HK-2 (cell line): Measurements from ENCODE around the gene CCNYL1.
A peak's percentile ranks its signal among the peaks of the same experiment; 100 is the strongest.
"Not testable (repeated sequence)": the region's sequence is repeated elsewhere in the genome, so short reads cannot be mapped to it uniquely, and the experiment has no call there.

Experiments used
- DNase-seq: peaks from one replicate; pipeline ENCODE4 v3.0.0-alpha.2; 2018; ENCODE audit not compliant: unreplicated experiment

The CCNYL1 gene

DNA sequence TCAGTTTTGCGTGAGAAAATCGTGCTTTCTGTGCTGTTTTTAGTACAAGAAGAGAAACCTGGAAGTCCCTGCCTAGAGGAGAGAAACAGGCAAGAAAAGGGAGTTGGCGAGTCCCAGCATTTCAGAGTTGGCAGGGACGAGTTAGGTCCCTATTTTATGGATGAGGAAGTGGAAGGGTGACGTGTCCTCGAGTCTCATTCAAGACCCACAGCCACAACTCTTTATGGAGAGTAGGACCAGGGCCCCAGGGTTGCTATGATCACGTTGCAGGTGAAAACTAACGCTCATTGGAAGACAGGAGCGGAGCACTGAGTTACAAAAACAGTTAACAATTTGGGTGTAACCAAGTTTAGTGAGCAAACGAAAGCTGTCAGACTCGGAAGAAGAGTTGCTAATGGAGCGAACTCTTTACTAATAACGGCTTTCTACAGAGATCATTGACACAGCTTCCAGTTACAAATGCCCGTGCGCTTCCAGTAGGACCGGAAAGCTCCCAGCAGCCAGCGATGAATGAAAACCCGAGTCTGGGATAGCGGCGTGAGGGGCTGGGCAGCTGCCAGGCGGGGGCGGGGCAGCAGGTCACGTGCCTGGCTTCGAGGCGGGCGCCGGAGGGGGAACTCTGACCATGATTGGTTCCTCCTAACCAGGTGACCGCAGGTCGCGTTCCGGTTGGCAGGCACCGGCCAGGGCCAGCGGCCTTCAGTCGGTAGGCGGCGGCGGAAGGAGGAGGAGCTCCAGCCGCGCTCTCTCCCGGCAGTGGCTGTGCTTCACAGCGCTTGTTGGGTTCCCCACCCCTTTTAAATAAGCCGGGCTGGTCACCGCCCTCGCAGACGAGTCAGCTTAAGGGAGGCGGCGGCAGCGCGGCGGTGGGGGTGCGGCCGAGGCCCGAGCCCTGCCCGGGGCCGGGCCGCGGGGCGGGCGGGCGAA, at the start of gene CCNYL1:
CCNYL1 (plus strand) TSS at position 827 of the 927 bp plus-strand sequence. CDS start 257 bp downstream, outside the sequence.
- DNase-seq = peak; percentile 99

DNA sequence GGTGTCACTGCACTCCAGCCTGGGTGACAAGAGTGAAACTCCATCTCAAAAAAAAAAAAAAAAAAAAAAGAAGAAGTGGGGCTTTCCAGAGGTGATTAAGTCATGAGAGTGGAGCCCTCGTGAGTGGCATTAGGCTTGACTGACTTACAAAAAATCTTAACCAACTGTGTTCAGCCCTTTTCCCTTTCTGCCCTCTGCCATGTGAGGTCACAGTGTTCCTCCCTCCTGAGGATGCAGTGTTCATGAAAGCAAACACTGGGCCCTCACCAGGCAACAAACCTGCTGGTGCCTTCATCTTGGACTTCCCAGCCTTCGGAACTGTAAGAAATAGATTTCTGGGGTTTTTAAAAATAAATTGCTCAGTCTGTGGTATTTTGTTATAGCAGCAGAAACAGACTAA, 49.2 kb upstream of the CCNYL1 start:
- no peak for DNase-seq

DNA sequence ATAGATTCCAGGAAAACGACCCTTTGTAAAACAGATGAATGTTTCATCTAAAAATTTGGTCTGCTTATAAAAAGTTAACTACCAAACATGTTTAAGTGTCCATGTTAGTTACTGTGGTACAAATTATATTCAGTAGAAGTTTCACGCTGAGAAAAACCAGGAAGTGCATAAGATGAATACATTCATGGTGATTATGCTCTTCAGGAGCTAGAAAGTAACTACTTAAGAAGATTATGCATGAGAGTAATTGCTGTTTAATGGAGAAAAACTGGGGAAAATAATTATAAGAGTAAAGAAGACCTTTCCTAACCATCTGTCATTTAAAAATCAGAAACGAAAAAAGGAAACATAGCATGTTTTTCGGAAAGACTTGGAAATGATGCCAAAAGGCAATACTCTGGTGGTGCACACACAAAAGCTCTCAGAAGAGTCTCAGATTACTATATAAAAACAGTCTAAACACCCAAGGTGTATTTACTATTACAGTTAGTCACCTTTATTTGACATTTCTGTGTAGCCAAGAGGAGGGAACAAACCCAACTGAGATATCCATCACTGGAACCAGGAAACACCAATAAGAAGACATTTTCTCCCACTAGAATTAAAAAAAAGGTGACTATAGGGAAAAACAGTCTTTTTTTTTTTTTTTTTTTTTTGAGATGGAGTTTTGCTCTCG, 47.4 kb upstream of the CCNYL1 start:
- no peak for DNase-seq

DNA sequence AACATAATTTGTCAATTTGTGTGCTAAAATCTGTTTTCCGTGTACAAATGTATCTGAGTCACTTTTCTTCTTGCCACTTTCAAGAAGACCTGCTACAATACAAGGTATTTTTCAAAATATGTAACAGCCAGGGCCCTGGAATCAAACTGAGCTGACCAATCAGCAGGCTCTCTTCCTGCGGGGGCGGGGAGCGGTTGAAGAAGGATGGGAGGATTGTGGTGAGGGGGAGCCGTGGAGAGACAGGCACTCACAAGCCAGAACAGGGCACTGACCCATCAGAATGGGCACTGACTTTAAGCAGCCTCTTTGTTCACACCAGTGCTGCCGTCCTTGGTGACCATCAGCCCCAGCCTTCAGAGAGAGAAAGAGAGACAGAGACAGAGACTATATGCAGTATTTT, 40.6 kb upstream of the CCNYL1 start:
- no peak for DNase-seq

DNA sequence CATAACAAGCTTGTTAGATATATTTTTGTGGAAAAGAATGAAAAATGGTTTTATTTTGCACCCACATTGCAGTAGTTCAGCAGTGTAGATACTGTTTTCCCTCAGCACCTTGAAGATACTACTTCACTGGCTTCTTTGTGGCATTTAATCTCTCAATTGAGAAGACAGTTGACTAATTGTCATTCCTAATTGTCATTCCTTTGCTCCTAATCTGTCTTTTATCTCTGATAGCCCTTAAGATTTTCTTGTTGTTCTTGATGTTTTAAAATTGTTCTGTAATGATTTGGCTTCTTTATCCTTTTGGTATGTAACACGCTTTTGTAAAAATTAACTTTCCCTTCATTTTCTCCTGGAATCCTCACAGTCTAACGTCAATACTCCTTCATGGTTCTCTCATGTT, 38.0 kb upstream of the CCNYL1 start:
- DNase-seq = no peak

DNA sequence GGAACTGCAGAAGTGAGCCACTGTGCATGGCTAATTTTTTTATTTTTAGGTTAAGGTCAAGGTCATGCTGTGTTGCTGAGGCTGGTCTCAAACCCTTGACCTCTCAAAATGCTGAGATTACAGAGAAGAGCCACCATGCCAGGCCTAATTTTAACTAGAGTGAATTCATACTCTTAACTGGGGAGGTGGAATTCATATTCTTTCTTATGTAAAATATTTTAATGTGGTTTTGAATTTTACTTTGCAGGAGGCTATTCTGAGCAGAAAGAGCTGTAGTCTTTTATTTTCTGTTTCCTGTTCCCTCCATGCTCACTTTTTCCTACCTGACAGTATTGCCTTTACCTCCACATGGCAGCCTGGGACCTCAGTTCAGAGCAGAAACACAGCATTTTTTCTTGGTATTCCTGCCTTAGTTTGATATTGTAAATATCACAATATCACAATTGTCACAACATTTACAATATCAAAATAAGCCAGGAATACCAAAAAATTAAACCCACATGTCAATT, 37.1 kb upstream of the CCNYL1 start:
- DNase-seq = no peak

DNA sequence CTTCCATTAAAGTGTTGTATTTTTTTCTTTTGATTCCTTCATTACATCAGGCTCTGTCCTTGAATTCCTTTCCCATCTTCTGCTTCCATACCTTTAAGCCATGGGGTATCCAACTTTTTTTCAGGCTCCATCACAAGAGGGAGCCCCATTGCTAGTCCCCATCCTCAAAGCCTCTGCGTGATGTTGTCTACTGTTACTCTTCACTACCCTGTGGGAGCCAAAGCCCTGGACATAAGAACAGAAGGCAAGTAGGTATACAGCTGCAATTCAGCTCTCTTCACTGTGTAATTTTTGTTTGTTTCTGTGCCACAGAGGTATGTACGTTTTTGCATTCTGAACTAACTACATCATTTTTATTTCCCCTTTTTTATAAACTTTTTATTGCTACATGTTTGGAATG, 36.6 kb upstream of the CCNYL1 start:
- DNase-seq = no peak

DNA sequence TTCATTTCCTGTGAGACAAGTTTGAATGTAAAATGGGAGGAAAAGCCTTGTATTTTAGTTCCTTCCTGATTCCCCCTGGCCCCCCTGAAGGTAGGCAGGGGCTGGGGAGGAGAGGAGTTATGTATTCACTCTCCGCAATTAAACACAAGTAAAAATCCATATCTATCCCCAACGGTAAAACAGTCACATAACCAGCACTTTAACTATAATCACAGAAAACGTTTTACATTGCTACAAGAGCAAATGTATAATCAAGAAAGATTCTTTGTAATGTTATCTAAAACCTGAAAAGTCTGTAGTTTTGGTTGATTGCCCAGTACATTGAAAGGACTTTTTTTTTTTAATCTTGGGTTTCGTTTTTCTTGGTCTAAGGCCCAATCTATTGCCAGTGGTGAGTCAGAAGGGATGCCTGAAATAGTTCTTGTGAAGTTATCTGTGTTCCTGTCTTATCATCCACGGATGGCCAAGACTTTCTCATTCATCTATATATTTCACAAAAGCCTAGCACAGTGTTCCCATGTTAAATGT, 34.5 kb upstream of the CCNYL1 start:
- DNase-seq = no peak

DNA sequence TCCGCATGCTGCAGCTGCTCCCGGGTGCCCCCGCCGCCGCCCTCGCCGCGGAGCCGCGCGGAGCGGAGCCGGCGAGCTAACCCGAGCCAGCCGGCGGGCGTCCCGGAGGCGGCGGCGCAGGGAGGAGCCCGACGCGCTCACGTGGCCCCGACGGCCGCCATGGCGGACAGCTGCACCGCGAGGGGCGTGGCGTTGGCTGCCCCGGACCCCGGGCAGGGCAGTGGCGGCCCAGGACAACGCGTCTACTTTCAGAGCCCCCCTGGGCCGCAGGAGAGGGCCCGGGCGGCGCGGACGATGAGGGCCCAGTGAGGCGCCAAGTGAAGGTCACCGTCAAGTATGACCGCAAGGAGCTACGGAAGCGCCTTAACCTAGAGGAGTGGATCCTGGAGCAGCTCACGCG, 30.0 kb upstream of the CCNYL1 start:
- no peak for DNase-seq

DNA sequence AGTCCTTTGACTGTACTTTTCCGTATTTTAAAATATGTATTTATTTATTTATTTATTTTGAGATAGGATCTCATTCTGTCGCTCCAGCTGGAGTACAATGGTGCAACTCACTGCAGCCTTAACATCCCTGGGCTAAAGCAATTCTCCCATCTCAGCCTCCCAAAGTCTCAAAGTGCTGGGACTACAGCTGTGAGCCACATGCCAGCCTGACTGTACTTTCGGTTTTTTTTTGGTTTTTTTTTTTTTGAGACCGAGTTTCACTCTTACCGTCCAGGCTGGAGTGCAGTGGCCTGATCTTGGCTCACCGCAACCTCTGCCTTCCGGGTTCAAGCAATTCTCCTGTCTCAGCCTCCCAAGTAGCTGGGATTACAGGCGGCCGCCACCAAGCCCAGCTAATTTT, 28.9 kb upstream of the CCNYL1 start:
- no peak for DNase-seq

DNA sequence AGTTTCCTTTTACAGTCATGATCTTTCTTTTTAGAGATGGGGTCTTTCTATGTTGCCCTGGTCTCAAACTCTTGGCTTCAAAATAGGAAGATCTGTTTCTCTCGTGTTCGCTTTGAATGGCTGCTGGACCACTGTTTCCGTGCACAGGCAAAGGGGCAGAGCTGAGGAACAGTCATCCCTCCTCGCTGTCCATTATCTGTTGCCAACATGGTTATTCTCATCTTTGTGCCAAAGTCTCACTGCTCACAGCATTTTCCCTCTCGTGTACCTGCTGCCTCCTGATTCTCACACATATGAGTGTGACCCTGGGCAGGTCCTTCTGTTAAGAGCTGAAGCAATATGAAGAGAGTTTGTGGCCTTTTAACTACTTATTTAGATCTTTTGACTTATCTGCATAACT, 28.0 kb upstream of the CCNYL1 start:
- DNase-seq = no peak

DNA sequence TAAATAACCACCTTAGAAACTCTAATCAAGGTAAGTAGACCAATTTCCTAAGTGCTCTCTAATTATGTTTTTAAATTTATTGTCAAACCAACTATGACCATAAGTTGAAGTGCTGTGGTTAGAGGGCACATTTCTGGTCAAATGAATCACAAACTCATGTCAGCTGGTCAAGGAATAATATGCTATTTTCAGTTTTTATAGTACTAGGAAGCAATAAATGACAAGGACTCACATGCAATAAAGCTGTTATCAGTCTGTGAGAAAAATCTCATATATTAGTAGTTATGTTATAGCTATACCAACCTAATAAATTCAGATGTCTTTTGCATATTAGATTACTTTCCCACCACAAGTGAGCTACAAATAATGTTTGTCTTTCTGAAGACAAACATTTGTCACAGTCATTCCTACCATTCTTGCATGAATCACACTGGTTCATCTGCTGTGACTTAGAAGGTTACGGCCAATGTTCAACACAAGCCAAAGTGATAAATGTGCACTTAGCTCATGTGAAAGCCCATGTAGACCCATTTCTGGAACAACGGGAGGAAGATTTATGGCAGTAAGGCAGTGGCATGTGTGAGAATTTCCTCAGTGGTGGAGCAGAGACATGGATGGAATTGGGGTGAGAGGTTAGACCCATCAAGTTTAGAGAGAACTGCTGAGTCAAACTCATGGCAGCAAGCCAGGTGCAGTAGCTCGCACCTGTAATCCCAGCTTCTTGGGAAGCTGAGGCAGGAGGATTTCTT, 27.4 kb upstream of the CCNYL1 start:
- DNase-seq = peak; percentile 47

DNA sequence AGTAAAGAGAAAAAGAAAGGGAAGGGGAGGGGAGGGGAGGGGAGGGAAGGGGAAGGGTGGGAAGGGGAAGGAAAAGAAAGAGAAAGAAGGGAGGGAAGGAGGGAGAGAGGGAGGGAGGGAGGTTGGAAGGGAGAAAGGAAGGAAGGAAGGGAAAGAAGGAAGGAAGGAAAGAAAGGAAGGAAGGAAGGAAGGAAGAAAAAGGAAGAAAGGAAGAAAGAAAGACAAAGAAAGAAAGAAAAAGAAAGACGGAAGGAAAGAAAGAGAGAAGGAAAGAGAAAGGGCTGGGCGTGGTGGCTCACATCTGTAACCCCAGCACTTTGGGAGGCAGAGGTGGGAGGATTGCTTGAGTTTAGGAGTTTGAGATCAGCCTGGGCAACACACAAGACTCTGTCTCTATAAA, 24.6 kb upstream of the CCNYL1 start:
- no peak for DNase-seq

DNA sequence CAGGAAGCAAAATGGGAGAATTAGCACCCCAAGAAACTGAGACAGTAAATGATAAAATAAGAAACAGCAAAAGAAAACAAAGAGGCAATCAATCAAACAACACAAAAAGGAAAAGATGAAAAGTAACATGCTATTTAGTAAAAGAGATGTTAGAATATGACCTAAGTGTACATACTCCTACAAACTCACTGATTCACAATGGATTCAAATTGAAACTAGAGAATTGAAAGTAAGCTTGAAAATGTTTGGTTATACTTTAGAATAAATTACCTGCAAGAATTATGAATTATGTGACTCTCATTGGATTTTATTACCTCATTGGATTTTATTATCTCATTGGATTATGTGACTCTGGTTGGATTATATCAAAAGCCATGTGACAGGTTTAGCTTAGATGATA, 22.8 kb upstream of the CCNYL1 start:
- no peak for DNase-seq

DNA sequence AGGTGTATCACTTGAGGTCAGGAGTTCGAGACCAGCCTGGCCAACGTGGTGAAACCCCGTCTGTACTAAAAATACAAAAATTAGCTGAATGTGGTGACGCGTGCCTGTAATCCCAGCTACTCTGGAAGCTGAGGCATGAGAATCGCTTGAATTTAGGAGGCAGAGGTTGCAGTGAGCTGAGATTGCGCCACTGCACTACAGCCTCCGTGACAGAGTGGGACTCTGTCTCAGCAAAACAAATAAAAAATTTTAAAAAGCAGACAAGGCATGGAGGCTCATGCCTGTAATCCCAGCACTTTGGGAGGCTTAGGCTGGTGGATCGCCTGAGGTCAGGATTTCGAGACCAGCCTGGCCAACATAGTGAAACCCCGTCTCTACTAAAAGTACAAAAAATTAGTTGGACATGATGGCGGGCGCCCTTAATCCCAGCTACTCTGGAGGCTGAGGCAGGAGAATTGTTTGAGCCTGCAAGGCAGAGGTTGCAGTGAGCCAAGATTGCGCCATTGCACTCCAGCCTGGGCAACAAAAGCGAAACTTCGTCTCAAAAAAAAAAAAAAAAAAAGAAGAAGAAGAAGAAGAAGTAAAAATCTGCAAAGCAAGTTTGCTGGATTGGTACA, 20.5 kb upstream of the CCNYL1 start:
- DNase-seq = not testable (repeated sequence)

DNA sequence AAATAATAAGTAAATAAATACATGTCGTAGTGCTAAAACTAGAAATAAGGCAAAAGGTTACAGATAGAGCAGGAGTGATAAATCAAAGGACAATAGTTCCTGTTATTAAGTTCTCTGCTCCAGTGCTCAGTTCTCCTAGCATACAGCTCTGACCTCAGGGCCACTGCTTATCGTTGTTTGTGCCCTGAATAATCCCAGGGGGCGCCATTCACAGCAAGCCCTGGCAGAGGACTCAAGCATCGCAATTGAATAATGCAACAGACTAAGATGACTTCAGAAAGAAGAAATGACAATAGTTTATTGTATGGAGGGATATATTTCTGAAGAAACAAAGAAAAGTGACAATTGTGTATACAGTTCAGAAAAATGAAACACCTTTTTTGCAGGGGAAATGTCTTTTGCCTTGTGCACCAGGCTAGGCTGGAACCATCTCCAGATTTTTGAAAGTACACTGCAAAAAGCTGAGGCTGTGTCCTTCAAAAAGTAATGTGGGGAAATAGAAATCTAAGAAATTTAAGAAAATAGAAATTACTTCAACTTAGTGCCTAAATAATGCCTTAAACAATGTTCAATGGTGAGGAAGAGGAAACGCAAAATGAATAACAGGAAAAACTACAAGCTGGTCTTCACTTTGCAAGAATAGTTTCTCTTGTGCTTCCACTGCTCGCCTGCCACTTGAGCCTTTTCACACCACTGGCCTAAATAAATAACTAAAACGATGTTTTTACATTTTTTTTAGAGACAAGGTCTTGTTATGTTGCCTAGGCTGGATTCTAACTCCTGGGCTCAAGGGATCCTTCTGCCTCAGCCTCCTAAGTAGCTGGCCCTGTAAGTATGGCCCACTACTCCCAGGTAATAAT, 19.0 kb upstream of the CCNYL1 start:
- no peak for DNase-seq

DNA sequence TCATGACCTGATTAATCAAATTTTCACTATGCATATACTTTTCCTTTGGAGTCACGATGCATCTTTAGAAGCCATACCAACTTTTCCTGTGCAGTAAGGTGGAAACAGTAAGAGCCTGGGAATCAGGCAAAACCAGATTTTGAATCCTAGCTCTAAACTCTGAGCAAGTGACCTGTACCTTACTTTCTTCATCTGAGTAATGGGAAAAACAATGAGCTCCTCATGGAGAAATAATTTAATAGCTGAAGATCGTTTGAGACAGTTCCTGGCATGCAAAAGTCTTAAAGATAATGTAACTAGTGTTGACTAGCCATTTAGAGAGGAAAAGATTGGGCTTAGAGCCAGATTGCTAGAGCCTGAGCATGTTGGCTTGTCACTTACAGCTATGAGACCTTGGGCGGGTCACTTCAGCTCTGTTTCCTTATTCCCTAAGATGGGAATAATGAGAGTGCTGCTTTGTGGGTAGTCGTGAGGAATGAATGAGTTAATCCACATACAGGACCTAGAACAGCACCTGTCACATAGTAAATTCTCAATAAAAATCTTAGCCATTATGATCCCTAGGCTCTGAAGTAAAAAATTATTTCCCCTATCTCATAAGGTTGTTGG, 17.7 kb upstream of the CCNYL1 start:
- no peak for DNase-seq

DNA sequence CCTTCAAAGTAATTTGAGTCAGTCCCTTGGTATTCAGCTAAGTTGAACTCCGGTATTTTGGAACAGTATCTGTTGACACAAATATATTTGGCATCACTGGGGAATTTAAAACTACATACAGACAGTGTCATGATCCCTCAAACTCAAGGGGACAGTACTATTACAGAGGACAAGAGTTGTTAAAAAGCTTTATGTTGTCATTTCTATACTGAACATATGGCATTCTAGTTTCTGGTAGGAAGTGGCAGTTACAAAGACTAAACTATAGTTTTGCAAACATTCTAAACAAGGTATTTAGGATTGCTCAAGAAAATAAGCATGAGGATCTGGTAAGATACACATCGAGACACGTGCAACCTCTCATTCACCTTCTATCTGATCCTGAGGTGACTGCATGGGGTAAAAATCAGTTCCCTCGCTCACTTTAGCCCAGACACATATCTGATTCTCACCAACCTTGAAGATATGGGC, 16.6 kb upstream of the CCNYL1 start:
- no peak for DNase-seq

DNA sequence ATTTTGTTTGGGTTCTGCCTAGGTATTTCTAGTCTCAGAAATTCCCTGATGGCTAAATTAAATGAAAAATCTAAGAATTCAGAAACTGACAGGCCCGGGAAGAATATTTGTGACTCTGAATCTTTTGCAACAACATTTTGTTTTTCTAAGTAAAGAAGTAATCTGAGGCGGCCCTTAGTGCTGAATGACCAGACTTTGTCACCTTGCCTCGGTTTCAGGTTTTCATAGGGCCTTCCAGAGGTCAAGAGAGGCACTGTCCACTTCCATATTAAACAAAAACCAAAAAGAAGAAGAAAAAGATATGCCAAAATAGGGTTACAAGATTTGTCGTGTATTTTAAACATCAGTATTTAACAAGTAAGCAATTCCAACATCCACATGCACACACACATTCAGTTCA, 16.1 kb upstream of the CCNYL1 start:
- no peak for DNase-seq

DNA sequence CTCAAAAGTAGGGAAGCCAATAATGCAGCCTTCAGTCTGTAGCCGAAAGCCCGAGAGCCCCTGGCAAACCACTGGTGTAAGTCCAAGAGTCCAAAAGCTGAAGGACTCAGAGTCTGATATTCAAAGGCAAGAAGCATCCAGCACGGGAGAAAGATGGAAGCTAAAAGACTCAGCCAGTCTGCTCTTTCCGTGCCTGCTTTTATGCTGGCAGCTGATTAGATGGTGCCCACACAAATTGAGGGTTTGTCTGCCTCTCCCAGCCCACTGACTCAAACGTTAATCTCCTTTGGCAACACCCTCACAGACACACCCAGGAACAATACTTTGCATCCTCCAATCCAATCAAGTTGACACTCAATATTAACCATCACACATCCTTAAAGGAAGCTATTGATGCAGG, 14.5 kb upstream of the CCNYL1 start:
- DNase-seq = not testable (repeated sequence)
